Measurements from ENCODE around the gene NBAS.

NBAS gene

GRCh38 chr2:15436195-15436594 lies 124.9 kb downstream of the NBAS start:
- no peaks in the 10 kb centered on the region for H3K4me1 ChIP-seq (ENCODE audit: control insufficient read depth, insufficient read depth, low read length)
- H3K36me3 ChIP-seq (ENCODE audit: control insufficient read depth in 2 of 2, insufficient read depth in 1 of 2, low read length in 2 of 2): no peaks in the 10 kb centered on the region
- no peaks in the 10 kb centered on the region for H3K9me3 ChIP-seq (ENCODE audit: control insufficient read depth, insufficient read depth, low read depth, low read length)
- H3K4me3 ChIP-seq (ENCODE audit: low read depth, low read length): no peak overlapping the region
- ChIA-PET POLR2A (no interaction called here), CTCF (interaction anchor here (0.6 kb wide), 1 partner anchor 1336 kb away, joined by 4 read pairs; no protein-coding TSS in a partner anchor)
- TF ChIP-seq ZNF701 (tag by site-specific recombination; IDR thresholded peaks at IDR 0.05) (no peak), ZSCAN5A (tag by site-specific recombination; IDR thresholded peaks at IDR 0.05) (no peak), PRDM6 (tag by site-specific recombination; IDR thresholded peaks at IDR 0.05) (no peak), HOXA7 (CRISPR knock-in tag; IDR thresholded peaks at IDR 0.05; ENCODE audit: borderline replicate concordance) (no peak), ZNF664 (tag by site-specific recombination; IDR thresholded peaks at IDR 0.05) (no peak), ZNF785 (tag by site-specific recombination; IDR thresholded peaks at IDR 0.05) (no peak), BCL11A (tag by site-specific recombination; IDR thresholded peaks at IDR 0.05; ENCODE audit: low read depth) (no peak), ZBTB44 (tag by site-specific recombination; IDR thresholded peaks at IDR 0.05) (no peak), FEZF1 (tag by site-specific recombination; IDR thresholded peaks at IDR 0.05) (no peak), ZNF624 (tag by site-specific recombination; IDR thresholded peaks at IDR 0.05) (no peak), CTCF (tag by site-specific recombination; IDR thresholded peaks at IDR 0.05) (no peak), ZBTB6 (tag by site-specific recombination; IDR thresholded peaks at IDR 0.05) (no peak), GLI2 (tag by site-specific recombination; IDR thresholded peaks at IDR 0.05; ENCODE audit: borderline replicate concordance, low read depth) (no peak), ZNF529 (tag by site-specific recombination; IDR thresholded peaks at IDR 0.05; ENCODE audit: insufficient replicate concordance) (no peak), ZNF488 (tag by site-specific recombination; IDR thresholded peaks at IDR 0.05) (no peak), ZNF692 (tag by site-specific recombination; IDR thresholded peaks at IDR 0.05) (no peak), ZNF18 (tag by site-specific recombination; IDR thresholded peaks at IDR 0.05) (no peak), ZNF544 (tag by site-specific recombination; IDR thresholded peaks at IDR 0.05) (no peak), SETDB1 (IDR thresholded peaks at IDR 0.05; ENCODE audit: insufficient read length, low read length) (no peak)
- H3K27ac ChIP-seq (ENCODE audit: extremely low read depth, low read depth, low read length): no peak overlapping the region
